Measurements from ENCODE around the gene BAG3. TPM values are rescaled to one million over a fixed set of nuclear protein-coding genes. Genes with fewer than 3 reads are reported as not detected.

Gene BAG3
- total RNA-seq, 1 experiment from 2014 or later = 75.7 TPM

GRCh38 chr10:119650062-119650461 lies 1.1 kb upstream of the BAG3 start:
- H3K27ac ChIP-seq = no peak overlapping the region
- H3K9me3 ChIP-seq (ENCODE audit: insufficient read depth, low read depth) = no peaks in the 10 kb centered on the region
- ChIA-PET POLR2A (ENCODE audit: unreplicated experiment) (no interaction called here), CTCF (no interaction called here)
- H2AFZ ChIP-seq = no peak overlapping the region
- H3K4me3 ChIP-seq = peak overlapping the region; percentile 87; the same call in 1 of the 2 replicates
- H3K9me2 ChIP-seq (ENCODE audit: insufficient read depth) = no peaks in the 10 kb centered on the region
- H3K79me2 ChIP-seq (ENCODE audit: low read depth) = peaks cover 37% of the 10 kb centered on the region
- no peaks in the 10 kb centered on the region for H3K27me3 ChIP-seq (ENCODE audit: insufficient read depth, low read depth)
- H3K36me3 ChIP-seq (ENCODE audit: low read depth) = no peaks in the 10 kb centered on the region
- intact Hi-C loops (cut with micrococcal nuclease; ENCODE audit: unreplicated experiment) = loop anchor here (10.0 kb wide), 1 partner anchor 445 kb away; the partner anchor contains the start of gene GRK5
- H4K20me1 ChIP-seq (ENCODE audit: insufficient read depth) = peaks cover 7% of the 10 kb centered on the region; the same call in 1 of the 2 replicates
- peaks cover 6% of the 10 kb centered on the region for H3F3A ChIP-seq (ENCODE audit: insufficient read depth, low read depth)
- DNase-seq = no peak
- peak overlapping the region; percentile 92 for H3K4me2 ChIP-seq
- H3K4me1 ChIP-seq (replicated peaks; ENCODE audit: insufficient read depth) = peaks cover 23% of the 10 kb centered on the region
- TF ChIP-seq EZH2 (IDR thresholded peaks at IDR 0.05; ENCODE audit: low read depth) = no peak
- BruUV-seq (replicated peaks) = no TSS peak

GRCh38 chr10:119651514-119652360 lies 557 bp downstream of the BAG3 start:
- peaks cover 7% of the 10 kb centered on the region; the same call in 1 of the 2 replicates for H4K20me1 ChIP-seq (ENCODE audit: insufficient read depth)
- DNase-seq = no peak
- H3K27ac ChIP-seq = peak overlapping the region; percentile 75
- BruUV-seq (replicated peaks) = no TSS peak
- POLR2A ChIA-PET (ENCODE audit: unreplicated experiment) = interaction anchor here (0.6 to 1.0 kb wide), 2 partner anchors 26 to 30 kb away, joined by 6 to 10 read pairs; no protein-coding TSS in a partner anchor
- H3K36me3 ChIP-seq (ENCODE audit: low read depth) = no peaks in the 10 kb centered on the region
- no peak for TF ChIP-seq EZH2 (IDR thresholded peaks at IDR 0.05; ENCODE audit: low read depth)
- TF ChIP-seq, protein P1, sequence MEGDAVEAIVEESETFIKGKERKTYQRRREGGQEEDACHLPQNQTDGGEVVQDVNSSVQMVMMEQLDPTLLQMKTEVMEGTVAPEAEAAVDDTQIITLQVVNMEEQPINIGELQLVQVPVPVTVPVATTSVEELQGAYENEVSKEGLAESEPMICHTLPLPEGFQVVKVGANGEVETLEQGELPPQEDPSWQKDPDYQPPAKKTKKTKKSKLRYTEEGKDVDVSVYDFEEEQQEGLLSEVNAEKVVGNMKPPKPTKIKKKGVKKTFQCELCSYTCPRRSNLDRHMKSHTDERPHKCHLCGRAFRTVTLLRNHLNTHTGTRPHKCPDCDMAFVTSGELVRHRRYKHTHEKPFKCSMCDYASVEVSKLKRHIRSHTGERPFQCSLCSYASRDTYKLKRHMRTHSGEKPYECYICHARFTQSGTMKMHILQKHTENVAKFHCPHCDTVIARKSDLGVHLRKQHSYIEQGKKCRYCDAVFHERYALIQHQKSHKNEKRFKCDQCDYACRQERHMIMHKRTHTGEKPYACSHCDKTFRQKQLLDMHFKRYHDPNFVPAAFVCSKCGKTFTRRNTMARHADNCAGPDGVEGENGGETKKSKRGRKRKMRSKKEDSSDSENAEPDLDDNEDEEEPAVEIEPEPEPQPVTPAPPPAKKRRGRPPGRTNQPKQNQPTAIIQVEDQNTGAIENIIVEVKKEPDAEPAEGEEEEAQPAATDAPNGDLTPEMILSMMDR (conservative IDR thresholded peaks at IDR 0.05) = no peak
- H2AFZ ChIP-seq = no peak overlapping the region
- intact Hi-C loops (cut with micrococcal nuclease; ENCODE audit: unreplicated experiment) = loop anchor here (10.0 kb wide), 1 partner anchor 447 kb away; the partner anchor contains the start of gene GRK5
- no peaks in the 10 kb centered on the region for H3K9me2 ChIP-seq (ENCODE audit: insufficient read depth)
- CTCF ChIA-PET = interaction anchor here (0.5 to 0.6 kb wide), 2 partner anchors 23 to 55 kb away, joined by 3 to 5 read pairs; partner anchors contain the start of gene TIAL1
- peaks cover 54% of the 10 kb centered on the region for H3K79me2 ChIP-seq (ENCODE audit: low read depth)
- H3F3A ChIP-seq (ENCODE audit: insufficient read depth, low read depth) = peaks cover 19% of the 10 kb centered on the region
- peaks cover 40% of the 10 kb centered on the region for H3K4me1 ChIP-seq (replicated peaks; ENCODE audit: insufficient read depth)
- H3K4me3 ChIP-seq = peak overlapping the region; percentile 87
- no peaks in the 10 kb centered on the region for H3K27me3 ChIP-seq (ENCODE audit: insufficient read depth, low read depth)
- H3K9me3 ChIP-seq (ENCODE audit: insufficient read depth, low read depth) = no peaks in the 10 kb centered on the region
- H3K4me2 ChIP-seq = peak overlapping the region; percentile 95

- H3K4me3 ChIP-seq = peak overlapping the region; percentile 87
- intact Hi-C loops (cut with micrococcal nuclease; ENCODE audit: unreplicated experiment) = loop anchor here (10.0 kb wide), 1 partner anchor 448 kb away; the partner anchor contains the start of gene GRK5
- H3K27me3 ChIP-seq (ENCODE audit: insufficient read depth, low read depth) = no peaks in the 10 kb centered on the region
- BruUV-seq (replicated peaks) = no TSS peak
- no peak for TF ChIP-seq EZH2 (IDR thresholded peaks at IDR 0.05; ENCODE audit: low read depth)
- TF ChIP-seq, protein P1 (conservative IDR thresholded peaks at IDR 0.05) = no peak; the same call in 1 of the 2 replicates
- DNase-seq = no peak
- H3K79me2 ChIP-seq (ENCODE audit: low read depth) = peaks cover 60% of the 10 kb centered on the region
- H3K27ac ChIP-seq = peak overlapping the region; percentile 75
- CTCF ChIA-PET = no interaction called here
- no peaks in the 10 kb centered on the region for H3K9me3 ChIP-seq (ENCODE audit: insufficient read depth, low read depth)
- peaks cover 10% of the 10 kb centered on the region; the same call in 1 of the 2 replicates for H4K20me1 ChIP-seq (ENCODE audit: insufficient read depth)
- H3K36me3 ChIP-seq (ENCODE audit: low read depth) = no peaks in the 10 kb centered on the region
- POLR2A ChIA-PET (ENCODE audit: unreplicated experiment) = no interaction called here
- H3K9me2 ChIP-seq (ENCODE audit: insufficient read depth) = no peaks in the 10 kb centered on the region
- H2AFZ ChIP-seq = no peak overlapping the region
- H3K4me2 ChIP-seq = peak overlapping the region; percentile 95
- peaks cover 46% of the 10 kb centered on the region for H3K4me1 ChIP-seq (replicated peaks; ENCODE audit: insufficient read depth)
- H3F3A ChIP-seq (ENCODE audit: insufficient read depth, low read depth) = peaks cover 25% of the 10 kb centered on the region
Measured at GRCh38 chr10:119652361-119652730, 1.2 kb downstream of the BAG3 start.
